HCT116 (cell line): ENCODE data around the gene FGF14.

Experiments used
- ATF3 ChIP-seq: IDR thresholded peaks from 2 replicates; pipeline ENCODE4 v1.6.1; 2012
- CEBPB ChIP-seq: IDR thresholded peaks from 2 replicates; pipeline ENCODE4 v1.6.1; 2012; ENCODE audit warnings: low read depth
- CTCF ChIP-seq, 3 experiments: fragments of 200-600 bp in 1 of 3; sonication (generic) in 1 of 3; IDR thresholded peaks in 2 of 3; conservative IDR thresholded peaks in 1 of 3; 2 replicates each; pipeline ENCODE4 v1.5.1; 2012 to 2017; ENCODE audit warnings: low read depth in 2 of 3, low read length in 2 of 3, antibody characterized with exemption in 1 of 3, borderline replicate concordance in 1 of 3, control low read depth in 1 of 3, mild to moderate bottlenecking in 1 of 3, mixed read lengths in 1 of 3, mixed run types in 1 of 3, moderate library complexity in 1 of 3; ENCODE audit not compliant: insufficient read depth in 1 of 3
- ELF1 ChIP-seq: IDR thresholded peaks from 2 replicates; pipeline ENCODE4 v1.6.1; 2012; ENCODE audit warnings: low read depth, borderline replicate concordance
- EZH2 ChIP-seq: fragments of 200-600 bp; sonication (generic); IDR thresholded peaks from 2 replicates; pipeline ENCODE4 v1.6.1; 2017; ENCODE audit warnings: antibody characterized with exemption, mixed run types
- EZH2phosphoT487 ChIP-seq: fragments of 200-600 bp; IDR thresholded peaks from 2 replicates; pipeline ENCODE4 v1.6.1; 2018; ENCODE audit warnings: antibody characterized with exemption, borderline replicate concordance
- JUND ChIP-seq: IDR thresholded peaks from 2 replicates; pipeline ENCODE4 v1.6.1; 2012
- MAX ChIP-seq: IDR thresholded peaks from 2 replicates; pipeline ENCODE4 v1.6.1; 2012
- POLR2A ChIP-seq: IDR thresholded peaks from 2 replicates; pipeline ENCODE4 v1.7.0; 2011; ENCODE audit warnings: borderline replicate concordance; ENCODE audit not compliant: insufficient read depth, insufficient read length; ENCODE audit errors: extremely low read depth
- POLR2AphosphoS5 ChIP-seq: IDR thresholded peaks from 2 replicates; pipeline ENCODE4 v1.6.1; 2011; ENCODE audit warnings: mild to moderate bottlenecking, low read depth, low read length, moderate library complexity
- RAD21 ChIP-seq: IDR thresholded peaks from 2 replicates; pipeline ENCODE4 v1.6.1; 2012; ENCODE audit warnings: low read depth, mild to moderate bottlenecking
- SIN3A ChIP-seq: IDR thresholded peaks from 2 replicates; pipeline ENCODE4 v1.6.1; 2012; ENCODE audit warnings: low read depth
- YY1 ChIP-seq: IDR thresholded peaks from 2 replicates; pipeline ENCODE4 v1.6.1; 2011; ENCODE audit warnings: low read length, low read depth, moderate library complexity, mild to moderate bottlenecking; ENCODE audit not compliant: insufficient replicate concordance; ENCODE audit errors: extremely low read depth
- ZNF274 ChIP-seq: fragments of 200-500 bp; sonication (Bioruptor generic); IDR thresholded peaks from 2 replicates; pipeline ENCODE4 v1.6.1; 2014; ENCODE audit warnings: mild to moderate bottlenecking, low read depth, low read length, inconsistent platforms

- TF ChIP-seq CTCF (IDR thresholded peaks at IDR 0.05 in 2 of 3, conservative IDR thresholded peaks at IDR 0.05 in 1 of 3; ENCODE audit: borderline replicate concordance in 1 of 3, insufficient read depth in 1 of 3, low read depth in 2 of 3, low read length in 2 of 3) (no peak), POLR2A (no peak), JUND (no peak), MAX (no peak), ELF1 (no peak), POLR2AphosphoS5 (no peak), YY1 (no peak), ZNF274 (no peak), EZH2phosphoT487 (no peak), RAD21 (no peak), EZH2 (no peak), CEBPB (no peak), ATF3 (no peak), SIN3A (no peak)
Measured at GRCh38 chr13:101915755-101916107, 486.1 kb downstream of the FGF14 start.
